ENCODE results near the gene MUC5B. TPM values are rescaled to one million over a fixed set of nuclear protein-coding genes. Genes with fewer than 3 reads are reported as not detected.

MUC5B gene
- total and polyA plus RNA-seq, 9 donors = 0.02 to 35.3 (median 1.1) TPM; not detected in 1

DNA sequence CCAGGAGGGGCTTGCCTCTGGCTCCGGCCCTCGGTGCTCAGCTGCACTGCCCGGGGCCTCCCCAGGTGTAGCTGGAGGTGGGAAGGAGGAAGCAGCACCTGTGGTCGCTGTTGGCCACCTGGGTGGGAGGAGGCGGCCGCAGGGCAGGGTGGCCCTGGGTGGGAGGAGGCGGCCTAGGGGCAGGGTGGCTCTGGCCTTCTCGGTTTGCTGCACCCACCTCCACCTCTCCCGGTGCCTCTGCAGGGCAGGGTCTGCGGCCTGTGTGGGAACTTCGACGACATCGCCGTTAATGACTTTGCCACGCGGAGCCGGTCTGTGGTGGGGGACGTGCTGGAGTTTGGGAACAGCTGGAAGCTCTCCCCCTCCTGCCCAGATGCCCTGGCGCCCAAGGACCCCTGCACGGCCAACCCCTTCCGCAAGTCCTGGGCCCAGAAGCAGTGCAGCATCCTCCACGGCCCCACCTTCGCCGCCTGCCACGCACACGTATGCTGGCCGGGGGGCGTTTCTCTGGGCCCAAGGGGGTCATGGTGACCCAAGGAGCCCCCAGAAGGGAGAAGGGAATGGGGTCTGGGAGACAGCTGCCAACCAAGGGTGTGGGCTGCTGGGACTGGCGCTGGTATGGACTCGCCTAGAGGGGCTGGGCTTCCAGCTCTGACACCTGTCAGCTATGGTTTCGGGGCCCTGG lies 44.5 kb upstream of the MUC5B start:
- H3K27ac ChIP-seq = no peak overlapping the region
- intact Hi-C loops (cut with DNase I) = no loop called here
- no peaks in the 10 kb centered on the region for H3K9me3 ChIP-seq
- DNase-seq = no peak
- H3K27me3 ChIP-seq = no peaks in the 10 kb centered on the region
- WGBS, 3 donors = 73 to 82% (median 80%) methylated on average over 22 to 31 of the region's 31 CpGs
- TF ChIP-seq, protein P1, sequence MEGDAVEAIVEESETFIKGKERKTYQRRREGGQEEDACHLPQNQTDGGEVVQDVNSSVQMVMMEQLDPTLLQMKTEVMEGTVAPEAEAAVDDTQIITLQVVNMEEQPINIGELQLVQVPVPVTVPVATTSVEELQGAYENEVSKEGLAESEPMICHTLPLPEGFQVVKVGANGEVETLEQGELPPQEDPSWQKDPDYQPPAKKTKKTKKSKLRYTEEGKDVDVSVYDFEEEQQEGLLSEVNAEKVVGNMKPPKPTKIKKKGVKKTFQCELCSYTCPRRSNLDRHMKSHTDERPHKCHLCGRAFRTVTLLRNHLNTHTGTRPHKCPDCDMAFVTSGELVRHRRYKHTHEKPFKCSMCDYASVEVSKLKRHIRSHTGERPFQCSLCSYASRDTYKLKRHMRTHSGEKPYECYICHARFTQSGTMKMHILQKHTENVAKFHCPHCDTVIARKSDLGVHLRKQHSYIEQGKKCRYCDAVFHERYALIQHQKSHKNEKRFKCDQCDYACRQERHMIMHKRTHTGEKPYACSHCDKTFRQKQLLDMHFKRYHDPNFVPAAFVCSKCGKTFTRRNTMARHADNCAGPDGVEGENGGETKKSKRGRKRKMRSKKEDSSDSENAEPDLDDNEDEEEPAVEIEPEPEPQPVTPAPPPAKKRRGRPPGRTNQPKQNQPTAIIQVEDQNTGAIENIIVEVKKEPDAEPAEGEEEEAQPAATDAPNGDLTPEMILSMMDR (IDR thresholded peaks at IDR 0.05) = no peak
- TF ChIP-seq EP300 (IDR thresholded peaks at IDR 0.05) = no peak
- TF ChIP-seq POLR2A (IDR thresholded peaks at IDR 0.05) = no peak
- no peaks in the 10 kb centered on the region for H3K36me3 ChIP-seq
- H3K4me3 ChIP-seq = no peak overlapping the region
- no peaks in the 10 kb centered on the region for H3K4me1 ChIP-seq (ENCODE audit: insufficient read depth)

DNA sequence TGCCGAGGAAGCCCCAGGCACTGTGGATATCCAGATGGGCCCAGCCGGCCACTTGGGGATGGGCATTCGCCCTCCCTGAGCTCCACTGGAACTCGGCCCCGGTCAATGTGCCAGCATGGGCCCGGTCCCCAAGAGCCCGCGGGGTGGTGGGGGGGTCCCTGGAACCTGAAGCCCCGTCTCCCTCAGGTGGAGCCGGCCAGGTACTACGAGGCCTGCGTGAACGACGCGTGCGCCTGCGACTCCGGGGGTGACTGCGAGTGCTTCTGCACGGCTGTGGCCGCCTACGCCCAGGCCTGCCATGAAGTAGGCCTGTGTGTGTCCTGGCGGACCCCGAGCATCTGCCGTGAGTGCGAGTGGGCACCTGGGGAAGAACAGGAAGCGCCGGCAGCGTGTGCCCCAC lies 44.0 kb upstream of the MUC5B start:
- TF ChIP-seq POLR2A (IDR thresholded peaks at IDR 0.05) = no peak
- TF ChIP-seq EP300 (IDR thresholded peaks at IDR 0.05) = no peak
- TF ChIP-seq, protein P1 (IDR thresholded peaks at IDR 0.05) = no peak
- H3K4me3 ChIP-seq = no peak overlapping the region
- intact Hi-C loops (cut with DNase I) = no loop called here
- 89 to 92% (median 90%) methylated on average over 25 to 29 of the region's 29 CpGs for WGBS, 3 donors
- no peaks in the 10 kb centered on the region for H3K9me3 ChIP-seq
- H3K27ac ChIP-seq = no peak overlapping the region
- H3K4me1 ChIP-seq (ENCODE audit: insufficient read depth) = no peaks in the 10 kb centered on the region
- DNase-seq = no peak
- H3K36me3 ChIP-seq = no peaks in the 10 kb centered on the region
- no peaks in the 10 kb centered on the region for H3K27me3 ChIP-seq

DNA sequence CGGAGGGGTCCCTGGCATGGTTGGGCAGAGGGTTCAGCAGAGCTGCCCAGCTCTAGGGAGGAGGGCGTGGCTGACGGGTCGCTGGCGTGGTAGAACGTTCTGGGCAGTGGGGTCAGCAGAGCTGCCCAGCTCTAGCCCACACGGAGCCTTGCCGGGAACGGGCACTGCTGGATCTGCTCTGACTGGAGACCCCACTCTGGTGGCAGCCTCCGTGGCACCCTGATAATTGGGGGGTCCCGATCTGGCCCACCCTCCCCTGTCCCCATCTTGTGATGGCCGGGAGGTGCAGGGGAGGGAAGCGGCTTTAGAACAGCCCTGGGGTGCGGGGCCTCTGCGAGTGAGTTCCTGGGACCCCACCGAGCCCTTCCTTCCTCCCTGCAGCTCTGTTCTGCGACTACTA lies 43.2 kb upstream of the MUC5B start:
- DNase-seq = no peak
- no peaks in the 10 kb centered on the region for H3K27me3 ChIP-seq
- WGBS, 3 donors = 82 to 86% (median 85%) methylated on average over 16 to 17 of the region's 17 CpGs
- no peaks in the 10 kb centered on the region for H3K9me3 ChIP-seq
- H3K4me3 ChIP-seq = no peak overlapping the region
- no peak overlapping the region for H3K27ac ChIP-seq
- intact Hi-C loops (cut with DNase I) = no loop called here
- TF ChIP-seq, protein P1 (IDR thresholded peaks at IDR 0.05) = no peak
- TF ChIP-seq POLR2A (IDR thresholded peaks at IDR 0.05) (no peak), EP300 (IDR thresholded peaks at IDR 0.05) (no peak)
- no peaks in the 10 kb centered on the region for H3K4me1 ChIP-seq (ENCODE audit: insufficient read depth)
- no peaks in the 10 kb centered on the region for H3K36me3 ChIP-seq

DNA sequence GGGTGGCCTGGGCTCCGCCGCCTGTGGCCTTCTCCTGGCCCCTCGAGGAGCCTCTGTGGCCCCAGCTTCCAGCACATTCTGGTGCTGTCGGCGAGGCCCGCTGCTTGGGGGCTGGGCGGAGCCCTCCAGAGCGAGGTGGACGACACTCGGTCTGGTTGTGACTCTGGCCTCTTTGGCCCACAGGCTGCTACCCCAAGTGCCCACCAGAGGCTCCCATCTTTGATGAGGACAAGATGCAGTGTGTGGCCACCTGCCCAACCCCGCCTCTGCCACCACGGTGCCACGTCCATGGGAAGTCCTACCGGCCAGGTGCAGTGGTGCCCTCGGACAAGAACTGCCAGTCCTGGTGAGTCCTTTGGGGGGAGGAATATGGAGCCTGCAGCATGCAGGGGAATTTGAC lies 42.7 kb upstream of the MUC5B start:
- 69 to 81% (median 72%) methylated on average over 14 to 15 of the region's 15 CpGs for WGBS, 3 donors
- Histone ChIP-seq H3K36me3 (no peaks in the 10 kb centered on the region), H3K4me3 (no peak overlapping the region), H3K27me3 (no peaks in the 10 kb centered on the region), H3K9me3 (no peaks in the 10 kb centered on the region), H3K4me1 (ENCODE audit: insufficient read depth) (no peaks in the 10 kb centered on the region), H3K27ac (no peak overlapping the region)
- intact Hi-C loops (cut with DNase I) = no loop called here
- no peak for DNase-seq
- TF ChIP-seq, protein P1 (IDR thresholded peaks at IDR 0.05) = no peak
- no peak for TF ChIP-seq EP300 (IDR thresholded peaks at IDR 0.05)
- TF ChIP-seq POLR2A (IDR thresholded peaks at IDR 0.05) = no peak

All from ovary (tissue), 9 donors.